ENCODE data around the gene TMEM63A. TPM values are rescaled to one million over a fixed set of nuclear protein-coding genes. Genes with fewer than 3 reads are reported as not detected.
"Not testable (repeated sequence)": the region's sequence is repeated elsewhere in the genome, so short reads cannot be mapped to it uniquely, and the experiment has no call there.

TMEM63A gene
- total RNA-seq, 1 experiment from 2014 or later = 9.4 TPM

GRCh38 chr1:225897595-225898514 is 15.7 kb upstream of the TMEM63A start:
- H3K4me1 ChIP-seq (replicated peaks) = peaks cover 6% of the 10 kb centered on the region
- no peak for DNase-seq (ENCODE audit: low read depth in 1 of 2, low spot score in 2 of 2)
- H3K4me3 ChIP-seq = no peak overlapping the region
- H3K9me3 ChIP-seq (replicated peaks) = no peaks in the 10 kb centered on the region
- no peaks in the 10 kb centered on the region for H3K27me3 ChIP-seq (replicated peaks)
- no peaks in the 10 kb centered on the region for H3K36me3 ChIP-seq
- H3K27ac ChIP-seq = no peak overlapping the region

GRCh38 chr1:225896937-225897549 is 14.9 kb upstream of the TMEM63A start:
- Histone ChIP-seq H3K4me3 (no peak overlapping the region), H3K27ac (no peak overlapping the region), H3K27me3 (replicated peaks) (no peaks in the 10 kb centered on the region), H3K4me1 (replicated peaks) (peaks cover 6% of the 10 kb centered on the region), H3K9me3 (replicated peaks) (no peaks in the 10 kb centered on the region), H3K36me3 (no peaks in the 10 kb centered on the region)
- DNase-seq (ENCODE audit: low read depth in 1 of 2, low spot score in 2 of 2) = no peak

- H3K27me3 ChIP-seq (replicated peaks) = no peaks in the 10 kb centered on the region
- H3K4me1 ChIP-seq (replicated peaks) = peaks cover 6% of the 10 kb centered on the region
- H3K9me3 ChIP-seq (replicated peaks) = no peaks in the 10 kb centered on the region
- no peak overlapping the region for H3K4me3 ChIP-seq
- H3K27ac ChIP-seq = no peak overlapping the region
- no peaks in the 10 kb centered on the region for H3K36me3 ChIP-seq
- DNase-seq (ENCODE audit: low read depth in 1 of 2, low spot score in 2 of 2) = no peak
These were observed 14.3 kb upstream of the TMEM63A start for GRCh38 chr1:225896494-225896893.

- H3K36me3 ChIP-seq = no peaks in the 10 kb centered on the region
- H3K4me3 ChIP-seq = no peak overlapping the region
- H3K4me1 ChIP-seq (replicated peaks) = peaks cover 6% of the 10 kb centered on the region
- H3K9me3 ChIP-seq (replicated peaks) = no peaks in the 10 kb centered on the region
- no peak for DNase-seq (ENCODE audit: low read depth in 1 of 2, low spot score in 2 of 2)
- no peak overlapping the region for H3K27ac ChIP-seq
- H3K27me3 ChIP-seq (replicated peaks) = no peaks in the 10 kb centered on the region
These were observed 10.1 kb upstream of the TMEM63A start for GRCh38 chr1:225892307-225892706.

GRCh38 chr1:225891229-225891972 is 9.2 kb upstream of the TMEM63A start:
- H3K27ac ChIP-seq = no peak overlapping the region
- H3K4me3 ChIP-seq = no peak overlapping the region
- H3K9me3 ChIP-seq (replicated peaks) = no peaks in the 10 kb centered on the region
- no peaks in the 10 kb centered on the region for H3K36me3 ChIP-seq
- H3K27me3 ChIP-seq (replicated peaks) = no peaks in the 10 kb centered on the region
- H3K4me1 ChIP-seq (replicated peaks) = no peaks in the 10 kb centered on the region
- no peak for DNase-seq (ENCODE audit: low read depth in 1 of 2, low spot score in 2 of 2)

- H3K27ac ChIP-seq = no peak overlapping the region
- H3K9me3 ChIP-seq (replicated peaks) = no peaks in the 10 kb centered on the region
- H3K4me3 ChIP-seq = no peak overlapping the region
- no peaks in the 10 kb centered on the region for H3K4me1 ChIP-seq (replicated peaks)
- DNase-seq (ENCODE audit: low read depth in 1 of 2, low spot score in 2 of 2) = no peak
- no peaks in the 10 kb centered on the region for H3K36me3 ChIP-seq
- no peaks in the 10 kb centered on the region for H3K27me3 ChIP-seq (replicated peaks)
These were observed 8.4 kb upstream of the TMEM63A start for GRCh38 chr1:225890346-225891228.

- no peak for DNase-seq (ENCODE audit: low read depth in 1 of 2, low spot score in 2 of 2)
- no peaks in the 10 kb centered on the region for H3K36me3 ChIP-seq
- H3K9me3 ChIP-seq (replicated peaks) = no peaks in the 10 kb centered on the region
- no peak overlapping the region for H3K27ac ChIP-seq
- H3K4me3 ChIP-seq = no peak overlapping the region
- H3K27me3 ChIP-seq (replicated peaks) = no peaks in the 10 kb centered on the region
- no peaks in the 10 kb centered on the region for H3K4me1 ChIP-seq (replicated peaks)
These were observed 7.6 kb upstream of the TMEM63A start for GRCh38 chr1:225889743-225890142.

- H3K36me3 ChIP-seq = no peaks in the 10 kb centered on the region
- H3K9me3 ChIP-seq (replicated peaks) = no peaks in the 10 kb centered on the region
- H3K27me3 ChIP-seq (replicated peaks) = no peaks in the 10 kb centered on the region
- H3K4me3 ChIP-seq = no peak within 1 kb of the TSS
- no peak within 1 kb of the TSS for H3K27ac ChIP-seq
- DNase-seq (ENCODE audit: low read depth in 1 of 2, low spot score in 2 of 2) = no peak
- no peaks in the 10 kb centered on the region for H3K4me1 ChIP-seq (replicated peaks)
These were observed 6.9 kb upstream of the TMEM63A start, which contains the start of gene LEFTY1 for GRCh38 chr1:225888898-225889601. Gene LEFTY1 (minus strand): TSS chr1:225889146. CDS start chr1:225889066, 80 bp downstream.

- DNase-seq (ENCODE audit: low read depth in 1 of 2, low spot score in 2 of 2) = no peak
These were observed 6.2 kb upstream of the TMEM63A start for GRCh38 chr1:225888289-225888897.

GRCh38 chr1:225887554-225888288 is 5.5 kb upstream of the TMEM63A start:
- H3K27me3 ChIP-seq (replicated peaks); H3K9me3 ChIP-seq (replicated peaks); H3K27ac ChIP-seq; H3K4me3 ChIP-seq; H3K36me3 ChIP-seq; H3K4me1 ChIP-seq (replicated peaks); DNase-seq (ENCODE audit: low read depth in 1 of 2, low spot score in 2 of 2): not testable (repeated sequence)

More at GRCh38 chr1:225888289-225888897, 6.2 kb upstream of the TMEM63A start:
- Histone ChIP-seq H3K9me3 (replicated peaks) (no peaks in the 10 kb centered on the region), H3K27ac (no peak overlapping the region), H3K36me3 (no peaks in the 10 kb centered on the region), H3K4me1 (replicated peaks) (0 out of 2 replicates have a peak, but pooled peaks cover under 1% of the 10 kb centered on the region), H3K27me3 (replicated peaks) (no peaks in the 10 kb centered on the region), H3K4me3 (no peak overlapping the region)

GRCh38 chr1:225887030-225887314 is 4.8 kb upstream of the TMEM63A start:
- Histone ChIP-seq H3K9me3 (replicated peaks) (no peaks in the 10 kb centered on the region), H3K27me3 (replicated peaks) (no peaks in the 10 kb centered on the region), H3K27ac (no peak overlapping the region), H3K36me3 (peaks cover 3% of the 10 kb centered on the region), H3K4me3 (no peak overlapping the region), H3K4me1 (replicated peaks) (0 out of 2 replicates have a peak, but pooled peaks cover 4% of the 10 kb centered on the region)
- no peak for DNase-seq (ENCODE audit: low read depth in 1 of 2, low spot score in 2 of 2)

Measured in SJSA1 (cell line).